Mesendoderm (in vitro differentiated cells): ENCODE data around the gene POPDC2.
A peak's percentile ranks its signal among the peaks of the same experiment; 100 is the strongest.
"Not testable (repeated sequence)": the region's sequence is repeated elsewhere in the genome, so short reads cannot be mapped to it uniquely, and the experiment has no call there.

Experiments
- DNase-seq: peaks from one replicate; pipeline ENCODE4 v3.0.0; 2013
- H2AK5ac ChIP-seq: 2 replicates; pipeline ENCODE4 v1.6.1; 2013; ENCODE audit warnings: low read length, inconsistent platforms
- H2BK120ac ChIP-seq: 2 replicates; pipeline ENCODE4 v1.6.1; 2013; ENCODE audit warnings: low read depth, mild to moderate bottlenecking, low read length, moderate library complexity, mixed read lengths
- H2BK15ac ChIP-seq: replicated peaks from 2 replicates; pipeline ENCODE4 v1.6.1; 2013; ENCODE audit warnings: low read depth, mild to moderate bottlenecking, moderate library complexity
- H2BK5ac ChIP-seq: 2 replicates; pipeline ENCODE4 v1.6.1; 2013; ENCODE audit warnings: low read length, inconsistent platforms
- H3K18ac ChIP-seq: 2 replicates; pipeline ENCODE4 v1.6.1; 2013; ENCODE audit warnings: mild to moderate bottlenecking, low read length, mixed read lengths
- H3K23ac ChIP-seq: one replicate; pipeline ENCODE4 v1.6.1; 2013; ENCODE audit warnings: low read length
- H3K27ac ChIP-seq: 2 replicates; pipeline ENCODE4 v1.5.1; 2013; ENCODE audit warnings: low read depth, mild to moderate bottlenecking, inconsistent platforms, low read length, moderate library complexity
- H3K27me3 ChIP-seq: 2 replicates; pipeline ENCODE4 v1.6.1; 2013; ENCODE audit warnings: low read length, control low read depth, mild to moderate bottlenecking, inconsistent platforms; ENCODE audit not compliant: insufficient read depth, poor library complexity
- H3K36me3 ChIP-seq: 2 replicates; pipeline ENCODE4 v1.6.1; 2013; ENCODE audit warnings: low read length, inconsistent platforms; ENCODE audit not compliant: control insufficient read depth, insufficient read depth
- H3K4ac ChIP-seq: one replicate; pipeline ENCODE4 v1.6.1; 2013; ENCODE audit warnings: low read depth, mild to moderate bottlenecking, low read length, moderate library complexity
- H3K4me1 ChIP-seq: 2 replicates; pipeline ENCODE4 v1.6.1; 2013; ENCODE audit warnings: low read depth, low read length, inconsistent platforms; ENCODE audit not compliant: control insufficient read depth
- H3K4me2 ChIP-seq: 2 replicates; pipeline ENCODE4 v1.6.1; 2013; ENCODE audit warnings: low read length
- H3K4me3 ChIP-seq: 2 replicates; pipeline ENCODE4 v1.5.1; 2013; ENCODE audit warnings: mild to moderate bottlenecking, low read length
- H3K56ac ChIP-seq: one replicate; pipeline ENCODE4 v1.6.1; 2013; ENCODE audit warnings: low read length
- H3K79me1 ChIP-seq: 2 replicates; pipeline ENCODE4 v1.6.1; 2013; ENCODE audit warnings: low read length, inconsistent platforms
- H3K79me2 ChIP-seq: 2 replicates; pipeline ENCODE4 v1.6.1; 2013; ENCODE audit warnings: mild to moderate bottlenecking, low read length; ENCODE audit not compliant: control insufficient read depth, insufficient read depth
- H3K9ac ChIP-seq: 2 replicates; pipeline ENCODE4 v1.6.1; 2013; ENCODE audit warnings: low read length, inconsistent platforms
- H4K5ac ChIP-seq: one replicate; pipeline ENCODE4 v1.6.1; 2013; ENCODE audit warnings: low read length
- H4K8ac ChIP-seq: one replicate; pipeline ENCODE4 v1.6.1; 2013; ENCODE audit warnings: low read depth, mild to moderate bottlenecking, control low read depth, low read length, moderate library complexity
- WGBS: extraction: QIAGEN DNeasy Blood & Tissue Kit; methylation state at CpG from one replicate; pipeline ENCODE4 v1.1.7; 2013; ENCODE audit warnings: low lambda C conversion rate, missing lambda C conversion rate; ENCODE audit not compliant: insufficient coverage; ENCODE audit errors: extremely low coverage; 5-methylcytosine and 5-hydroxymethylcytosine counted together

Gene POPDC2

DNA sequence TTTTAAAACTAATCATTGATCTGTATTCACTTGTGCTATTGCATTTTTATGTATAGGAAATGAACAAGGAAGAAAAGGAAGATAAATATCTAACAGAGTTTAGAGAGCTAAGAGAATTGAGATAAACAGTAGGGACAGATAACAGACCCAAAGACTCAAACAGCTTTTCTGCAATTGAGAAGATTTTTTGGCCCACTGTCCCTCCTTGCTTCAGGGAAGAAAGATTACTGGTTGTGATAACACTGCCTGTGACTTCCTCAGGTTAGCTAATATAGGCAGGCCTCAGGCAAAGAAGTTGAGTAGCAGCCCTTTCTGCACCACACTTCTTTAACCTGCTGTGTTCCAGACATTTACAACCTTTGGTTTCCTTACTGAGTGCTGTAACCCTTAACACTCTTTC, 19.5 kb upstream of the POPDC2 start:
- H3K18ac ChIP-seq: no peak overlapping the region
- no peak overlapping the region for H2BK15ac ChIP-seq
- no peak overlapping the region for H3K27ac ChIP-seq
- H3K79me2 ChIP-seq: peaks cover 11% of the 10 kb centered on the region
- H3K27me3 ChIP-seq: no peaks in the 10 kb centered on the region
- no peak overlapping the region for H3K9ac ChIP-seq
- H3K36me3 ChIP-seq: no peaks in the 10 kb centered on the region
- H2BK5ac ChIP-seq: no peak overlapping the region
- peak; percentile 72 for DNase-seq
- no peak overlapping the region for H4K8ac ChIP-seq
- H4K5ac ChIP-seq: no peak overlapping the region
- no peak overlapping the region for H2BK120ac ChIP-seq
- peaks cover 8% of the 10 kb centered on the region for H3K79me1 ChIP-seq
- no peak overlapping the region for H3K56ac ChIP-seq
- no peak overlapping the region for H3K4ac ChIP-seq
- no peak overlapping the region for H3K23ac ChIP-seq
- no peak overlapping the region for H3K4me2 ChIP-seq
- no peak overlapping the region for H2AK5ac ChIP-seq
- H3K4me1 ChIP-seq: peaks cover 4% of the 10 kb centered on the region
- no peak overlapping the region for H3K4me3 ChIP-seq

DNA sequence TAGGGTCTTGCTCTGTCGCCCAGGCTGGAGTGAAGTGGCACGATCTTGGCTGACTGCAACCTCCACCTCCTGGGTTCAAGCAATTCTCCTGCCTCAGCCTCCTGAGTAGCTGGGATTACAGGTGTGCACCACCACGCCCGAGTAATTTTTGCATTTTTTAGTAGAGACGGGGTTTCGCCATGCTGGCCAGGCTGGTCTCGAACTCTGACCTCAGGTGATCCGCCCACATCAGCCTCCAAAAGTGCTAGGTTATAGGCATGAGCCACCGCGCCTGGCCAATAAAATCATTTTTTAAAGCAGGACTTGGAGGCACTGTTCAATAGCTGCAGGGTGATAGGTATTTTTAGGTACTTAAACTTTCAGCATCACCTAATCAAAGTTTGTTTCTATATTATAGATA, 17.8 kb upstream of the POPDC2 start:
- H3K4me1 ChIP-seq, DNase-seq, H2AK5ac ChIP-seq, H3K18ac ChIP-seq, H2BK15ac ChIP-seq, H4K8ac ChIP-seq, H3K56ac ChIP-seq, H2BK120ac ChIP-seq, H3K23ac ChIP-seq, H3K4me3 ChIP-seq, H3K27me3 ChIP-seq, H4K5ac ChIP-seq, H3K27ac ChIP-seq, H2BK5ac ChIP-seq, H3K79me1 ChIP-seq, H3K4ac ChIP-seq, H3K9ac ChIP-seq, H3K36me3 ChIP-seq, H3K4me2 ChIP-seq: not testable (repeated sequence)
- H3K79me2 ChIP-seq: peaks cover 11% of the 10 kb centered on the region
- no CpG with 5 or more reads among the region's 10 CpGs for WGBS

DNA sequence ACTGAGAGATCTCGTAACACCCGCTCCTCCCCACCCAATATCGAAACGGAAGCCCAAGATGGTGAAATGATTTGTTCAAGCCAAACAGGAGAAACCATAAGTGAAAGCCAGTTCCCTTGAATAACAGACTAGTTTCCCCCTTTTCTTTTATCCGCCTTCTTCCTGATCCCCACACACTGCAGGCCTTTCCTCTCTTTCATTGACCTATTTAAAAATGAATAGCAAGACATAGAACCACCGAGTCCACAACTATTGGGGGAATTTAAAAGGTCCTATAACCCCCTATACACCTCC, 17.2 kb upstream of the POPDC2 start:
- peaks cover 10% of the 10 kb centered on the region for H3K79me1 ChIP-seq
- no peaks in the 10 kb centered on the region for H3K36me3 ChIP-seq
- no peak overlapping the region for H3K4ac ChIP-seq
- H3K27ac ChIP-seq: no peak overlapping the region
- H2BK5ac ChIP-seq: no peak overlapping the region
- H3K4me1 ChIP-seq: peaks cover 4% of the 10 kb centered on the region
- no peaks in the 10 kb centered on the region for H3K27me3 ChIP-seq
- H3K4me3 ChIP-seq: no peak overlapping the region
- H3K79me2 ChIP-seq: peaks cover 11% of the 10 kb centered on the region
- H2BK15ac ChIP-seq: no peak overlapping the region
- peak overlapping the region; percentile 64 for H3K4me2 ChIP-seq
- peak overlapping the region; percentile 75 for H3K56ac ChIP-seq
- H3K18ac ChIP-seq: no peak overlapping the region
- H4K5ac ChIP-seq: no peak overlapping the region
- H3K9ac ChIP-seq: peak overlapping the region; percentile 58
- no peak overlapping the region for H2BK120ac ChIP-seq
- no peak for DNase-seq
- no CpG with 5 or more reads among the region's 6 CpGs for WGBS
- no peak overlapping the region for H2AK5ac ChIP-seq
- H3K23ac ChIP-seq: no peak overlapping the region
- no peak overlapping the region for H4K8ac ChIP-seq

DNA sequence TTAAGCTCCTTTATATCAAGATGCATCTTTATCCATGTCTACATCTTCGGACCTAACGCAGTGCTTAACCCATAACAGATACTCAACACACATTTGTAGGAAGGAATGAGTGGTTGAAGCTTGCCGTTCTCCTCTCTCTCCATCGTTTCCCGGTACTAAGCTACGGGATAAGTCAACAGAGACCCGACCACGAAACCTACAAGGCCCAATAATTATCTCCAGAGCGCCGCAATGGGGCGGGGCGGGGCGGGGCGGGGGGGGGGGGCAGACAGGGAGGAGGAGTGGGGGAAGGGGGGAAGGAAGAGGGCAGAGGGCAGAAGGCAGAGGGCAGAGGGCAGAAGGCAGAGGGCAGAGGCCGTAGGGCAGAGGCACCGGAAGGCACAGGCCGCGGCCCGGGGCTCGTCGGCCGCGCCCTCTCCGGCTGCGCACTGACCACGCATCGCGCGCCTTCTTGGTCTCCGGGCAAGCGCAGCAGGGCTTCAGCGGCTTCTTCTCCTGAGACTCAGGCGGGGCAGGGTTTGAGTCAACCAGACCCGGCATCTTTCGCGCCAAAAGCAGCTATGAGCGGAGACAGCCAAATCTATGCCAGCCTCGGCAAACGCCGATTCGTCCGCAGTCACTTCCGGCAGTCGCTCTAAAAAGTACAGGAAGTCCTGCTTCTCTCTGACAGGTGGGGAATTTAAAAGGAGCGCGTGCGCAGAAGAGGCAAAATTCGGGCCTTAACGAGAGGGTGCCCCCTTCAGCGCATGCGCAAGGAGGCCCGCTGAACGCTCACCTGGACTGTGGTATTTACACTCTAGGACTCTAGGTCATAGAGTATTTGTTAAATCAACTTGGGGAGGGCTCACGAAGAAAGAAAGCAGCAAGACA, 16.6 kb upstream of the POPDC2 start, which contains the start of gene COX17:
Gene COX17, minus strand, starts transcription at position 636 of the 870 bp plus-strand sequence. Its CDS starts 96 bp downstream, at position 540.
- no peaks in the 10 kb centered on the region for H3K36me3 ChIP-seq
- no peaks in the 10 kb centered on the region for H3K27me3 ChIP-seq
- H3K4me2 ChIP-seq: peak within 1 kb of the TSS; percentile 93
- peaks cover 4% of the 10 kb centered on the region for H3K4me1 ChIP-seq
- no CpG with 5 or more reads among the region's 54 CpGs for WGBS
- H3K79me2 ChIP-seq: peaks cover 11% of the 10 kb centered on the region
- peak within 1 kb of the TSS; percentile 93 for H3K9ac ChIP-seq
- peak within 1 kb of the TSS; percentile 86 for H3K27ac ChIP-seq
- no peak within 1 kb of the TSS for H4K8ac ChIP-seq
- peak within 1 kb of the TSS; percentile 81 for H4K5ac ChIP-seq
- H2BK5ac ChIP-seq: peak within 1 kb of the TSS; percentile 50
- no peak within 1 kb of the TSS for H2BK15ac ChIP-seq
- H2AK5ac ChIP-seq: no peak within 1 kb of the TSS
- peaks cover 10% of the 10 kb centered on the region for H3K79me1 ChIP-seq
- H3K4me3 ChIP-seq: peak within 1 kb of the TSS; percentile 93
- peak; percentile 99 for DNase-seq
- no peak within 1 kb of the TSS for H2BK120ac ChIP-seq
- H3K23ac ChIP-seq: peak within 1 kb of the TSS; percentile 45
- H3K56ac ChIP-seq: peak within 1 kb of the TSS; percentile 95
- H3K4ac ChIP-seq: peak within 1 kb of the TSS; percentile 88
- H3K18ac ChIP-seq: peak within 1 kb of the TSS; percentile 89

DNA sequence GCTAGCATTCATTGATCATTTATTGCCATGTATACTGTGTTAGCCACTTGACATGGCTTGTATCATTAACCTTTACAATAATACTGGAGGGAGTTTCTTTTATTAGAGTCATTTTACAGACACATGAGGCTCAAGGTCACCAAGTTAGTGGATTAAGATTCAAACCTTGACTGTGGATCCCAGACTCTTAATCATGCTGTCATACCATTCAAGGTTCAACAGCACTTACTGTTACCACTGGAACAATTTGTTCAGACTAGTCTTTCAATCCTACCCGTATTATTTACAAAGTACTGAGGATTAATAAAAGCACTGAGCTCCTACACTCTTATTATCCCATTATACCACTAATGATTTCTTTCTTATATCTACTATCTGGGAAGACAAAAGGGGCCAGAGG, 15.6 kb upstream of the POPDC2 start:
- peak overlapping the region; percentile 93 for H3K9ac ChIP-seq
- WGBS: no CpG with 5 or more reads among the region's 1 CpG
- no peak overlapping the region for H2BK15ac ChIP-seq
- H3K4me1 ChIP-seq: peaks cover 4% of the 10 kb centered on the region
- no peak overlapping the region for H3K18ac ChIP-seq
- H3K4me3 ChIP-seq: peak overlapping the region; percentile 93
- no peaks in the 10 kb centered on the region for H3K27me3 ChIP-seq
- no peak overlapping the region for H2AK5ac ChIP-seq
- DNase-seq: no peak
- no peak overlapping the region for H4K8ac ChIP-seq
- H3K27ac ChIP-seq: no peak overlapping the region
- H3K23ac ChIP-seq: no peak overlapping the region
- no peak overlapping the region for H4K5ac ChIP-seq
- no peak overlapping the region for H2BK5ac ChIP-seq
- H3K79me1 ChIP-seq: peaks cover 10% of the 10 kb centered on the region
- peak overlapping the region; percentile 93 for H3K4me2 ChIP-seq
- no peak overlapping the region for H3K4ac ChIP-seq
- peak overlapping the region; percentile 92 for H3K56ac ChIP-seq
- H2BK120ac ChIP-seq: no peak overlapping the region
- H3K79me2 ChIP-seq: peaks cover 11% of the 10 kb centered on the region
- H3K36me3 ChIP-seq: no peaks in the 10 kb centered on the region
